ENCODE measurements around the gene MUSK. TPM values are rescaled to one million over a fixed set of nuclear protein-coding genes. Genes with fewer than 3 reads are reported as not detected.

The MUSK gene
- total RNA-seq, 1 donor from 2014 or later: 0.24 TPM

DNA sequence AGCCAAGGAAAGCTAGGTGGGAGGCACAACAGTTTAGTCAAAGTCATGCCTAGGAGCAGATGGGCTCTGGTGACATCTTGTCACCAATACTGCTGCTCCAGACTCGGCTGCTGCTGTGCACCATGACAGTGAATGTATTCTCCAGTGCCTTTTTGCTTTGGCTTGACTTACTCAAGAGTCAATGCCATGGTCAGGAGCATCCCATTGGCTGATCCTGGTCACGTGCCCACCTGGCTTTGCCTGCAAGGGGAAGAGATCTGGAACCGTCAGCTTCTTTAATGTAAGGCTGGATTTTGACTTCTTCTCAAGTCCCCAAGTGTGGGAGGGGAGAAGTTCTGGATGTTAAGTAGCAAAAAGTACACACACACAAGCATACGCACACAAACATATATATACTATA lies 19.9 kb upstream of the MUSK start:
- no peaks in the 10 kb centered on the region for H3K4me1 Mint-ChIP-seq
- peaks cover 3% of the 10 kb centered on the region for H3K27me3 Mint-ChIP-seq (ENCODE audit: insufficient read depth, low read depth)
- H3K36me3 Mint-ChIP-seq: no peaks in the 10 kb centered on the region
- peaks cover 6% of the 10 kb centered on the region for H3K9me3 Mint-ChIP-seq
- Histone ChIP-seq H3K36me3 (no peaks in the 10 kb centered on the region), H3K4me1 (no peaks in the 10 kb centered on the region), H3K27ac (no peak overlapping the region), H3K4me2 (no peak overlapping the region), H2AFZ (replicated peaks) (no peak overlapping the region), H4K20me1 (ENCODE audit: low read depth) (no peaks in the 10 kb centered on the region), H3K9me3 (ENCODE audit: low read depth) (no peaks in the 10 kb centered on the region), H3K9ac (no peak overlapping the region), H3K27me3 (no peaks in the 10 kb centered on the region), H3K4me3 (no peak overlapping the region), H3K79me2 (ENCODE audit: low read depth) (no peaks in the 10 kb centered on the region), H3F3A (ENCODE audit: low read depth) (no peaks in the 10 kb centered on the region)
- H3K4me3 Mint-ChIP-seq: no peak overlapping the region
- no peak for DNase-seq (ENCODE audit: low spot score)
- no peak overlapping the region for H3K27ac Mint-ChIP-seq
- TF ChIP-seq EZH2phosphoT487 (IDR thresholded peaks at IDR 0.05) (no peak), EZH2 (IDR thresholded peaks at IDR 0.05) (no peak)
- TF ChIP-seq, protein P1, sequence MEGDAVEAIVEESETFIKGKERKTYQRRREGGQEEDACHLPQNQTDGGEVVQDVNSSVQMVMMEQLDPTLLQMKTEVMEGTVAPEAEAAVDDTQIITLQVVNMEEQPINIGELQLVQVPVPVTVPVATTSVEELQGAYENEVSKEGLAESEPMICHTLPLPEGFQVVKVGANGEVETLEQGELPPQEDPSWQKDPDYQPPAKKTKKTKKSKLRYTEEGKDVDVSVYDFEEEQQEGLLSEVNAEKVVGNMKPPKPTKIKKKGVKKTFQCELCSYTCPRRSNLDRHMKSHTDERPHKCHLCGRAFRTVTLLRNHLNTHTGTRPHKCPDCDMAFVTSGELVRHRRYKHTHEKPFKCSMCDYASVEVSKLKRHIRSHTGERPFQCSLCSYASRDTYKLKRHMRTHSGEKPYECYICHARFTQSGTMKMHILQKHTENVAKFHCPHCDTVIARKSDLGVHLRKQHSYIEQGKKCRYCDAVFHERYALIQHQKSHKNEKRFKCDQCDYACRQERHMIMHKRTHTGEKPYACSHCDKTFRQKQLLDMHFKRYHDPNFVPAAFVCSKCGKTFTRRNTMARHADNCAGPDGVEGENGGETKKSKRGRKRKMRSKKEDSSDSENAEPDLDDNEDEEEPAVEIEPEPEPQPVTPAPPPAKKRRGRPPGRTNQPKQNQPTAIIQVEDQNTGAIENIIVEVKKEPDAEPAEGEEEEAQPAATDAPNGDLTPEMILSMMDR (IDR thresholded peaks at IDR 0.05): no peak

- no peaks in the 10 kb centered on the region for H3K4me1 Mint-ChIP-seq
- Histone ChIP-seq H3K36me3 (no peaks in the 10 kb centered on the region), H3K27ac (no peak overlapping the region), H3K4me2 (no peak overlapping the region), H3K27me3 (no peaks in the 10 kb centered on the region), H3K9me3 (ENCODE audit: low read depth) (no peaks in the 10 kb centered on the region), H4K20me1 (ENCODE audit: low read depth) (no peaks in the 10 kb centered on the region), H3K4me1 (no peaks in the 10 kb centered on the region), H3K9ac (no peak overlapping the region), H3K79me2 (ENCODE audit: low read depth) (no peaks in the 10 kb centered on the region), H3K4me3 (no peak overlapping the region), H3F3A (ENCODE audit: low read depth) (no peaks in the 10 kb centered on the region), H2AFZ (replicated peaks) (no peak overlapping the region)
- no peaks in the 10 kb centered on the region for H3K36me3 Mint-ChIP-seq
- no peak overlapping the region for H3K4me3 Mint-ChIP-seq
- TF ChIP-seq EZH2phosphoT487 (IDR thresholded peaks at IDR 0.05): no peak
- no peak for DNase-seq (ENCODE audit: low spot score)
- peaks cover 3% of the 10 kb centered on the region for H3K27me3 Mint-ChIP-seq (ENCODE audit: insufficient read depth, low read depth)
- H3K27ac Mint-ChIP-seq: no peak overlapping the region
- H3K9me3 Mint-ChIP-seq: peaks cover under 1% of the 10 kb centered on the region
Observed at GRCh38 chr9:110650261-110650660, 18.3 kb upstream of the MUSK start.

GRCh38 chr9:110650991-110651411 lies 17.6 kb upstream of the MUSK start:
- no peaks in the 10 kb centered on the region for H3K9me3 ChIP-seq (ENCODE audit: low read depth)
- TF ChIP-seq, protein P1 (IDR thresholded peaks at IDR 0.05): no peak
- TF ChIP-seq EZH2 (IDR thresholded peaks at IDR 0.05) (no peak), EZH2phosphoT487 (IDR thresholded peaks at IDR 0.05) (no peak)
- Mint-ChIP-seq H3K4me1 (no peaks in the 10 kb centered on the region), H3K4me3 (no peak overlapping the region), H3K36me3 (no peaks in the 10 kb centered on the region), H3K27me3 (ENCODE audit: insufficient read depth, low read depth) (peaks cover 3% of the 10 kb centered on the region), H3K27ac (no peak overlapping the region), H3K9me3 (no peaks in the 10 kb centered on the region)
- H3K27ac ChIP-seq: no peak overlapping the region
- no peak overlapping the region for H3K9ac ChIP-seq
- no peaks in the 10 kb centered on the region for H3K79me2 ChIP-seq (ENCODE audit: low read depth)
- no peak for DNase-seq (ENCODE audit: low spot score)
- no peaks in the 10 kb centered on the region for H3K36me3 ChIP-seq
- no peaks in the 10 kb centered on the region for H4K20me1 ChIP-seq (ENCODE audit: low read depth)
- no peak overlapping the region for H2AFZ ChIP-seq (replicated peaks)
- no peaks in the 10 kb centered on the region for H3F3A ChIP-seq (ENCODE audit: low read depth)
- H3K4me3 ChIP-seq: no peak overlapping the region
- no peak overlapping the region for H3K4me2 ChIP-seq
- no peaks in the 10 kb centered on the region for H3K4me1 ChIP-seq
- no peaks in the 10 kb centered on the region for H3K27me3 ChIP-seq

GRCh38 chr9:110655754-110656641 lies 12.6 kb upstream of the MUSK start:
- Histone ChIP-seq H3K9ac (no peak overlapping the region), H3K4me3 (no peak overlapping the region), H2AFZ (replicated peaks) (no peak overlapping the region), H3K4me2 (no peak overlapping the region), H3K36me3 (no peaks in the 10 kb centered on the region), H4K20me1 (ENCODE audit: low read depth) (no peaks in the 10 kb centered on the region), H3K4me1 (no peaks in the 10 kb centered on the region), H3K27me3 (no peaks in the 10 kb centered on the region), H3K27ac (no peak overlapping the region), H3F3A (ENCODE audit: low read depth) (no peaks in the 10 kb centered on the region), H3K79me2 (ENCODE audit: low read depth) (no peaks in the 10 kb centered on the region), H3K9me3 (ENCODE audit: low read depth) (no peaks in the 10 kb centered on the region)
- no peaks in the 10 kb centered on the region for H3K4me1 Mint-ChIP-seq
- no peak for DNase-seq (ENCODE audit: low spot score)
- no peaks in the 10 kb centered on the region for H3K9me3 Mint-ChIP-seq
- H3K4me3 Mint-ChIP-seq: no peak overlapping the region
- H3K27me3 Mint-ChIP-seq (ENCODE audit: insufficient read depth, low read depth): no peaks in the 10 kb centered on the region
- no peak overlapping the region for H3K27ac Mint-ChIP-seq
- no peak for TF ChIP-seq EZH2 (IDR thresholded peaks at IDR 0.05)
- TF ChIP-seq, protein P1 (IDR thresholded peaks at IDR 0.05): no peak
- TF ChIP-seq EZH2phosphoT487 (IDR thresholded peaks at IDR 0.05): no peak
- no peaks in the 10 kb centered on the region for H3K36me3 Mint-ChIP-seq

All from neural progenitor cell (in vitro differentiated cells).